Uterus (tissue), 4 donors: ENCODE results near the gene CXCR5. TPM values are rescaled to one million over a fixed set of nuclear protein-coding genes. Genes with fewer than 3 reads are reported as not detected.
A peak's percentile ranks its signal among the peaks of the same experiment; 100 is the strongest.

ENCODE experiments used
- DNase-seq, 2 donors: peaks; one replicate each; pipeline ENCODE4 v3.0.0-alpha.2; 2019 to 2020
- H3K27ac ChIP-seq, 2 donors: fragments of 200-600 bp; sonication (generic); 1 replicate in 1 of 2; 2 replicates in 1 of 2; pipeline ENCODE4 v1.5.1; 2016 to 2018
- H3K27me3 ChIP-seq, 2 donors: fragments of 200-600 bp; sonication (generic); one replicate each; pipeline ENCODE4 v1.5.1; 2018 to 2019; ENCODE audit warnings: control low read depth in 1 of 2
- H3K36me3 ChIP-seq, 2 donors: fragments of 200-600 bp; sonication (generic); one replicate each; pipeline ENCODE4 v1.5.1; 2019; ENCODE audit warnings: control low read depth in 1 of 2
- H3K4me1 ChIP-seq, 2 donors: fragments of 200-600 bp; sonication (generic); one replicate each; pipeline ENCODE4 v1.5.1; 2018 to 2019; ENCODE audit warnings: control low read depth in 1 of 2
- H3K4me3 ChIP-seq, 2 donors: fragments of 200-600 bp; sonication (generic); 1 replicate in 1 of 2; 2 replicates in 1 of 2; pipeline ENCODE4 v1.5.1; 2018 to 2019; ENCODE audit warnings: mild to moderate bottlenecking in 1 of 2
- H3K9me3 ChIP-seq, 2 donors: fragments of 200-600 bp; sonication (generic); one replicate each; pipeline ENCODE4 v1.5.1; 2019; ENCODE audit warnings: control low read depth in 1 of 2
- CTCF ChIP-seq, 4 experiments: fragments of 200-600 bp in 2 of 4; fragments of 450-650 bp in 2 of 4; sonication (generic) in 2 of 4; IDR thresholded peaks; one replicate each; pipeline ENCODE4 v1.5.1; 2016 to 2019; ENCODE audit warnings: antibody characterized with exemption in 4 of 4, mild to moderate bottlenecking in 2 of 4, moderate library complexity in 1 of 4
- POLR2A ChIP-seq, 2 donors: fragments of 450-650 bp; IDR thresholded peaks; one replicate each; pipeline ENCODE4 v1.6.1; 2016; ENCODE audit warnings: antibody characterized with exemption in 2 of 2, mild to moderate bottlenecking in 1 of 2, moderate library complexity in 1 of 2
- intact Hi-C: fragments of 100-400 bp; cut with DNase I; formaldehyde crosslinking; loops from one replicate; pipeline ENCODE4 v1.15.1; 2023; ENCODE audit warnings: low total_unique reads
- total RNA-seq, 4 donors: library from RNA; depleted of rRNA in 3 of 4; stranded (reverse); fragments of >200 nt in 3 of 4; gene quantifications; one replicate each; pipeline versions ENCODE4 v1.1.0 to v1.2.4, GENCODE V29; 2014 to 2023
- donor health status: DM: yes; HTN: yes; CAD: no.

CXCR5 gene
- total RNA-seq, 4 donors from 2014 or later: 0.14 TPM; not detected in 3

DNA sequence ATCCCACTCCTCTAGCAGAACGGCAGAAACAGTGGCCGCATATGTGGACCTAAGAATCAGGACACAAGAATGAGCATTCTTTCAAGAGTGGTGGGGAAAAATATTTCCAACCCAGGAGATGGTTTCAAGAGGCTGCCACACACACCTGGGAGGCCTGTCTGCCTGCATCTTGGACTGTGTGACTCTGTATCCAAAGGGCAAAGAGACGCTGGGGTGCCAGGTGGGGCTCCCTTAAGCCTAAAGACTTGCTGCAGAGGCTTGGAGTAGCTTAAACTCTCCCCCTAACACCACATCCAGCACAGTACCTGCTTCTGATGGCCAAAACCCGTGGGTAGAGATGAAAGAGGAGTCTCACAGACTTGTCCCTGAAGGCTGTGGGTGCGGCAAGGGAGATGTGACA is 3.5 kb downstream of the CXCR5 start:
- no peaks in the 10 kb centered on the region for H3K9me3 ChIP-seq
- intact Hi-C loops: no loop called here
- no peak overlapping the region for H3K4me3 ChIP-seq
- H3K36me3 ChIP-seq: no peaks in the 10 kb centered on the region
- peak overlapping the region; percentile 33 to 46 for H3K27ac ChIP-seq
- TF ChIP-seq CTCF (IDR thresholded peaks at IDR 0.05) (no peak), POLR2A (IDR thresholded peaks at IDR 0.05) (no peak)
- H3K4me1 ChIP-seq: peaks cover 2 to 8% of the 10 kb centered on the region in 2 donors
- no peaks in the 10 kb centered on the region for H3K27me3 ChIP-seq
- DNase-seq: no peak

GRCh38 chr11:118888398-118888797 is 4.7 kb downstream of the CXCR5 start:
- Histone ChIP-seq H3K4me1 (peaks cover 2 to 8% of the 10 kb centered on the region in 2 donors), H3K36me3 (no peaks in the 10 kb centered on the region), H3K27ac (peak overlapping the region in 1 of 2 donors; percentile 33), H3K27me3 (no peaks in the 10 kb centered on the region), H3K9me3 (no peaks in the 10 kb centered on the region), H3K4me3 (no peak overlapping the region)
- TF ChIP-seq CTCF (IDR thresholded peaks at IDR 0.05): no peak
- TF ChIP-seq POLR2A (IDR thresholded peaks at IDR 0.05): no peak
- DNase-seq: no peak
- intact Hi-C loops: no loop called here

GRCh38 chr11:118889797-118890196 is 6.1 kb downstream of the CXCR5 start:
- Histone ChIP-seq H3K9me3 (no peaks in the 10 kb centered on the region), H3K4me1 (peaks cover 2 to 8% of the 10 kb centered on the region in 2 donors), H3K27me3 (no peaks in the 10 kb centered on the region), H3K27ac (peak overlapping the region in 1 of 2 donors; percentile 36), H3K36me3 (no peaks in the 10 kb centered on the region), H3K4me3 (no peak overlapping the region)
- TF ChIP-seq POLR2A (IDR thresholded peaks at IDR 0.05): no peak
- no peak for TF ChIP-seq CTCF (IDR thresholded peaks at IDR 0.05)
- intact Hi-C loops: no loop called here
- DNase-seq: peak; percentile 54 to 81

GRCh38 chr11:118892514-118892913 is 8.8 kb downstream of the CXCR5 start:
- DNase-seq: no peak
- intact Hi-C loops: no loop called here

DNA sequence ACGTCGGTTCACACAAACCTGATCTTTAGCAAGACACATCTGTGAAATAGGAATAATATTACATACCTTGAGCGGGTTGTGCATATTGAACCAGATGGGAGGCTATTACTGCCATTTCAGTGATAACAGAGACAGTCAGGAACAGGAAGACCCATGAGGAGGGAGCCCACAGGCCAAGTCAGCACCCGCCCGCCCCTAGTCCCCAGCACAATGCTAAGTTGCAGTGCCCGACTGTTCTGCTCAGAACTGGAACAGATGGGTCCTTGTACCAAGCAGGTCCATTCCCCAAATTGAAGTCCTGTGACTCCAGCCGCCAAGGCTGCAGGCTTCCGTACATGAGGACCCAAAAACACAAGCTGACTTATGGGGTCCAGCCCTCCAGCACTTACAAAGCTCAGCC is 9.3 kb downstream of the CXCR5 start:
- H3K9me3 ChIP-seq: no peaks in the 10 kb centered on the region
- no peak for DNase-seq
- intact Hi-C loops: no loop called here
- H3K36me3 ChIP-seq: no peaks in the 10 kb centered on the region
- no peak overlapping the region for H3K4me3 ChIP-seq
- peaks cover 0 to 5% of the 10 kb centered on the region in 2 donors for H3K4me1 ChIP-seq
- H3K27ac ChIP-seq: no peak overlapping the region
- no peaks in the 10 kb centered on the region for H3K27me3 ChIP-seq
- TF ChIP-seq POLR2A (IDR thresholded peaks at IDR 0.05): no peak
- TF ChIP-seq CTCF (IDR thresholded peaks at IDR 0.05): no peak

More at GRCh38 chr11:118892514-118892913, 8.8 kb downstream of the CXCR5 start:
- H3K27me3 ChIP-seq: no peaks in the 10 kb centered on the region
- H3K9me3 ChIP-seq: no peaks in the 10 kb centered on the region
- H3K36me3 ChIP-seq: no peaks in the 10 kb centered on the region
- peaks cover under 1 to 8% of the 10 kb centered on the region in 2 donors for H3K4me1 ChIP-seq
- H3K4me3 ChIP-seq: no peak overlapping the region
- no peak overlapping the region for H3K27ac ChIP-seq
- TF ChIP-seq POLR2A (IDR thresholded peaks at IDR 0.05) (no peak), CTCF (IDR thresholded peaks at IDR 0.05) (no peak)
